GM13976 (cell line): ENCODE measurements around the gene NPY.

Source experiments
- DNase-seq: peaks from one replicate; pipeline ENCODE4 v3.0.0; 2012; ENCODE audit warnings: low spot score
- in situ Hi-C: fragments of 300-500 bp; cut with MboI; formaldehyde crosslinking; loops from one replicate; pipeline ENCODE4 v1.12.0; 2022; ENCODE audit warnings: low sequenced_read_pairs, mixed read lengths, inconsistent platforms; ENCODE audit not compliant: unreplicated experiment
- TF ChIP-seq, protein P1 (sequence below): IDR thresholded peaks from 2 replicates; pipeline ENCODE4 v1.5.1; 2012; ENCODE audit warnings: borderline replicate concordance, mild to moderate bottlenecking; ENCODE audit not compliant: insufficient read depth; ENCODE audit errors: extremely low read depth, missing control alignments, control extremely low read depth

NPY gene

DNA sequence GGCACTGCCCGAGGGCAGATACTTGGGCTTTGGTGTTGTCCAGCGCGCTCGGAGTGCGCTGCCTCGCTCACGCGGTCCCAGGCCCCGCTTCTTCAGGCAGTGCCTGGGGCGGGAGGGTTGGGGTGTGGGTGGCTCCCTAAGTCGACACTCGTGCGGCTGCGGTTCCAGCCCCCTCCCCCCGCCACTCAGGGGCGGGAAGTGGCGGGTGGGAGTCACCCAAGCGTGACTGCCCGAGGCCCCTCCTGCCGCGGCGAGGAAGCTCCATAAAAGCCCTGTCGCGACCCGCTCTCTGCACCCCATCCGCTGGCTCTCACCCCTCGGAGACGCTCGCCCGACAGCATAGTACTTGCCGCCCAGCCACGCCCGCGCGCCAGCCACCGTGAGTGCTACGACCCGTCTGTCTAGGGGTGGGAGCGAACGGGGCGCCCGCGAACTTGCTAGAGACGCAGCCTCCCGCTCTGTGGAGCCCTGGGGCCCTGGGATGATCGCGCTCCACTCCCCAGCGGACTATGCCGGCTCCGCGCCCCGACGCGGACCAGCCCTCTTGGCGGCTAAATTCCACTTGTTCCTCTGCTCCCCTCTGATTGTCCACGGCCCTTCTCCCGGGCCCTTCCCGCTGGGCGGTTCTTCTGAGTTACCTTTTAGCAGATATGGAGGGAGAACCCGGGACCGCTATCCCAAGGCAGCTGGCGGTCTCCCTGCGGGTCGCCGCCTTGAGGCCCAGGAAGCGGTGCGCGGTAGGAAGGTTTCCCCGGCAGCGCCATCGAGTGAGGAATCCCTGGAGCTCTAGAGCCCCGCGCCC lies at the start of gene NPY:
TSS of gene NPY (plus strand) at position 294 of the 802 bp plus-strand sequence. CDS start 1,051 bp downstream, outside the sequence.
- in situ Hi-C loops, result no loop called here
- TF ChIP-seq, protein P1, sequence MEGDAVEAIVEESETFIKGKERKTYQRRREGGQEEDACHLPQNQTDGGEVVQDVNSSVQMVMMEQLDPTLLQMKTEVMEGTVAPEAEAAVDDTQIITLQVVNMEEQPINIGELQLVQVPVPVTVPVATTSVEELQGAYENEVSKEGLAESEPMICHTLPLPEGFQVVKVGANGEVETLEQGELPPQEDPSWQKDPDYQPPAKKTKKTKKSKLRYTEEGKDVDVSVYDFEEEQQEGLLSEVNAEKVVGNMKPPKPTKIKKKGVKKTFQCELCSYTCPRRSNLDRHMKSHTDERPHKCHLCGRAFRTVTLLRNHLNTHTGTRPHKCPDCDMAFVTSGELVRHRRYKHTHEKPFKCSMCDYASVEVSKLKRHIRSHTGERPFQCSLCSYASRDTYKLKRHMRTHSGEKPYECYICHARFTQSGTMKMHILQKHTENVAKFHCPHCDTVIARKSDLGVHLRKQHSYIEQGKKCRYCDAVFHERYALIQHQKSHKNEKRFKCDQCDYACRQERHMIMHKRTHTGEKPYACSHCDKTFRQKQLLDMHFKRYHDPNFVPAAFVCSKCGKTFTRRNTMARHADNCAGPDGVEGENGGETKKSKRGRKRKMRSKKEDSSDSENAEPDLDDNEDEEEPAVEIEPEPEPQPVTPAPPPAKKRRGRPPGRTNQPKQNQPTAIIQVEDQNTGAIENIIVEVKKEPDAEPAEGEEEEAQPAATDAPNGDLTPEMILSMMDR, result no peak

DNA sequence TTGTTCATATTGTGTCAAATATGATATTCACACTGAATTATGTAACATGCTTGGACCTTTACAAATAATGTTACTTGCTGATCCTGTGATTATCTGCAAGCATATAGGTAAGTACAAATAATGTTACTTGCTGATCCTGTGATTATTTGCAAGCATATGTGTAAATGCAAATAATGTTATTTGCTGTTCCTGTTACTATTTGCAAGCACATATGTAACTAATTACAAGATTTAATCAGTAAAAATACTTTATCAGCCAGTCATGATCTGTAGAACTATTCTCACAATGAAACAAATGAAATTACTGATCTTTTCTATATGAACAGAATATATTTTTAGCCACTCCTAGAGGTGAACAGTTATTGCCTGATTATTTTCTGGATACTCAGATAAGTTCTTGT lies 44.7 kb upstream of the NPY start:
- in situ Hi-C loops, result no loop called here
- TF ChIP-seq, protein P1, result no peak
- DNase-seq, result no peak

More for the DNA sequence above, at the start of gene NPY:
- DNase-seq, result peak; percentile 48

DNA sequence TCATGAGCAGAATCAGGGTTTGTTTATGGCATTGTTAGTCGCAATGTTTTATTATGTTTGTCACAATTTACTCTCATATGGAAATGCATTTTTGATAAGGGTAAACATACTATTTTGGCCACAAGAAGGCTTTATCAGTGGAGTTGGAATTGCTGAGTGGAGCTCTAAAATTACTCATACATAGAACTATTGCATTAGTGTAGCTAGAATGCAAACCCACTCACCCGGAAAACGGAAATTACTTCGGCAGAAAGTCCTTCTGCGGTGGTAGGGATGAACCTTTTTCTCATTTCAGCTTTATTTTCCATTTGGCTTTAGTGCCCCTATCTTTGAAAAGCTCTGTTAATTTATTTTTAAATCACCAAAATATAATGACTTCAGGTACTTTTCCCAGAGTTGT lies 42.8 kb upstream of the NPY start:
- no peak for DNase-seq
- TF ChIP-seq, protein P1, result no peak
- in situ Hi-C loops, result no loop called here

DNA sequence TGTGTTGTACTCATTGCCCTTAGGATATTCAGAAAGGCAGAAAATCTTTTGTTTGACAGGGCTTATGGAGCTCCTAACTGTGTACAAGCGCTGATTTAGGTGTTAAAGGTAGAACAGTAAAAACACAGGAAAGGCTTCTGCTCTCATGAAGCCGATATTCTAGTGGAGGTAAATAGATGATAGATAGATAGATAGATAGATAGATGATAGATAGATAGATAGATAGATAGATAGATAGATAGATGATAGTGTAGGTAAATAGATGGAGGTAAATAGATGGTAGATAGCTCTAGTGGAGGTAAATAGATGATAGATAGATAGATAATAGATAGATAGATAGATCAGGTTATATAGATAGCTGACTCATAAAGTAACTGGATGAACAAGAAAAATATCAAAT lies 39.4 kb upstream of the NPY start:
- in situ Hi-C loops, result no loop called here
- TF ChIP-seq, protein P1, result no peak
- no peak for DNase-seq

DNA sequence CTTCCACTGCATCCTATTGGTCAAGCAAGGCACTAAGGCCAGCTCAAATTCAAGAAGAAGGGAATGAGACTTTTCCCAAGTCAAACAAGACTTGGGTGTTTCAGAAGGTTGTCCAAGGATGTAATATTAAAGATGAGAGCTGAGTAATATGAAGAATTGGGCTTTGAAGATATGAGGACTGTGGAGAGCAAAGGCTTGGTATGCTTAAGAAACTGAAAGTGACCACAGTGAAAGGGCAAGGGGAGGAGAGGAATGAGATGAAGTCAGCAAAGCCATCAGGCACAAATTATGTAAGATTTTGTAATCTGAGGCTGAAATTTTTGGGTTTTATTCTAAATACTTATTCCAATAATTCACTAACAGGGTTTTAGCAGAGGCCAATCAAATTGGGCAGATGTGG lies 38.6 kb upstream of the NPY start:
- in situ Hi-C loops, result no loop called here
- DNase-seq, result no peak
- TF ChIP-seq, protein P1, result no peak

DNA sequence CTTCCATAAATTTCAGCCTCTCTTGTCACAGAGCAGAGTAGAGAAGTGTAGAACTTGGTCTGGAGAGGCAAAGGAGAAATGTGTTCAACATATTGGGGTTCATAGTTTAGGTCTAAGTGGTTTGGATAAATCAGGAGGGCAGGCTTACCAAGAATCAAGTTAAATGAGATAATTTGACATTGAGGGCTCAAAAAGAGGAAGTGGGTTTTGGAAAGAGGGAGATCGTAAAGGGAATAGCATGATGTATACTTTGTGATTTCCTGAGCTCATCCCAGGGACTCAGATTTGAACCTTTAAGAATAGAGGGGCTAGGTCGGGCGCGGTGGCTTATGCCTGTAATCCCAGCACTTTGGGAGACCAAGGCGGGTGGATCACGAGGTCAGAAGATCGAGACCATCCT lies 34.7 kb upstream of the NPY start:
- DNase-seq, result no peak
- TF ChIP-seq, protein P1, result no peak
- in situ Hi-C loops, result no loop called here
